Keratinocyte (primary cell): ENCODE data around the gene ENGASE. TPM values are rescaled to one million over a fixed set of nuclear protein-coding genes. Genes with fewer than 3 reads are reported as not detected.
A peak's percentile ranks its signal among the peaks of the same experiment; 100 is the strongest.

ENCODE experiments used
- DNase-seq: peaks from one replicate; pipeline ENCODE4 v3.0.0-alpha.2; 2011; ENCODE audit warnings: low read depth, missing footprints, low spot score
- FAIRE-seq: peaks from 2 replicates; lab custom pipeline; 2011; peaks lifted over from hg19 to GRCh38; lab: Jason Lieb, UNC
- H2AFZ ChIP-seq: 2 replicates; pipeline ENCODE4 v1.6.0; 2012; ENCODE audit warnings: low read length, control low read depth, inconsistent platforms; ENCODE audit not compliant: control insufficient read depth
- H3K27ac ChIP-seq: 2 replicates; pipeline ENCODE4 v1.5.1; 2011; ENCODE audit warnings: low read length; ENCODE audit not compliant: control insufficient read depth, insufficient read depth
- H3K27me3 ChIP-seq: 3 replicates; pipeline ENCODE4 v1.6.0; 2011; ENCODE audit warnings: low read length; ENCODE audit not compliant: control insufficient read depth, insufficient read depth; ENCODE audit errors: extremely low read depth
- H3K36me3 ChIP-seq, 2 experiments: 2 replicates in 1 of 2; 3 replicates in 1 of 2; pipeline ENCODE4 v1.5.1; 2011; ENCODE audit warnings: low read length in 2 of 2, mild to moderate bottlenecking in 1 of 2; ENCODE audit not compliant: control insufficient read depth in 2 of 2, insufficient read depth in 2 of 2; ENCODE audit errors: extremely low read depth in 1 of 2
- H3K4me1 ChIP-seq: 3 replicates; pipeline ENCODE4 v1.5.1; 2011; ENCODE audit warnings: low read length; ENCODE audit not compliant: control insufficient read depth, insufficient read depth; ENCODE audit errors: extremely low read depth
- H3K4me2 ChIP-seq: 3 replicates; pipeline ENCODE4 v1.6.0; 2011; ENCODE audit warnings: low read depth, low read length; ENCODE audit not compliant: control insufficient read depth, insufficient read depth; ENCODE audit errors: extremely low read depth
- H3K4me3 ChIP-seq, 3 experiments: fragments of 200-600 bp in 1 of 3; sonication (generic) in 1 of 3; 2 replicates in 2 of 3; 3 replicates in 1 of 3; pipeline ENCODE4 v1.5.1; 2011 to 2016; ENCODE audit warnings: low read length in 3 of 3, mild to moderate bottlenecking in 3 of 3, control low read depth in 2 of 3, inconsistent platforms in 1 of 3, low read depth in 1 of 3, mixed read lengths in 1 of 3, mixed run types in 1 of 3, moderate library complexity in 1 of 3; ENCODE audit not compliant: control insufficient read depth in 2 of 3, insufficient read depth in 2 of 3; ENCODE audit errors: extremely low read depth in 1 of 3
- H3K79me2 ChIP-seq: 2 replicates; pipeline ENCODE4 v1.6.0; 2012; ENCODE audit warnings: low read length; ENCODE audit not compliant: control insufficient read depth, insufficient read depth
- H3K9ac ChIP-seq: 3 replicates; pipeline ENCODE4 v1.6.0; 2011; ENCODE audit warnings: low read length; ENCODE audit not compliant: control insufficient read depth, insufficient read depth; ENCODE audit errors: extremely low read depth
- H3K9me1 ChIP-seq: 3 replicates; pipeline ENCODE4 v1.6.0; 2011; ENCODE audit warnings: low read length; ENCODE audit not compliant: control insufficient read depth, insufficient read depth; ENCODE audit errors: extremely low read depth
- H3K9me3 ChIP-seq: 2 replicates; pipeline ENCODE4 v1.5.1; 2012; ENCODE audit warnings: low read depth, low read length; ENCODE audit not compliant: control insufficient read depth
- H4K20me1 ChIP-seq: 3 replicates; pipeline ENCODE4 v1.6.0; 2011; ENCODE audit warnings: low read length; ENCODE audit not compliant: control insufficient read depth, insufficient read depth; ENCODE audit errors: extremely low read depth
- CTCF ChIP-seq, 3 experiments: IDR thresholded peaks in 1 of 3; conservative IDR thresholded peaks in 1 of 3; optimal IDR thresholded peaks in 1 of 3; 2 replicates in 2 of 3; 3 replicates in 1 of 3; pipeline versions ENCODE3 to v1.5.1; 2011; ENCODE audit warnings: low read length in 3 of 3, mild to moderate bottlenecking in 3 of 3, moderate library complexity in 2 of 3, control low read depth in 1 of 3, inconsistent platforms in 1 of 3; ENCODE audit not compliant: insufficient read depth in 2 of 3; ENCODE audit errors: extremely low read depth in 1 of 3
- EZH2 ChIP-seq: IDR thresholded peaks from one replicate; pipeline ENCODE4 v1.6.1; 2012; ENCODE audit warnings: inconsistent platforms, mild to moderate bottlenecking, low read length, moderate library complexity
- dilution Hi-C: fragments of 300-500 bp; cut with MboI; formaldehyde crosslinking; loops from one replicate; pipeline ENCODE4 v1.7.0; 2020; ENCODE audit warnings: low sequenced_read_pairs; ENCODE audit not compliant: extremely low pct_ligation_motif_present
- polyA plus RNA-seq, 5 experiments: library from polyadenylated mRNA; depleted of rRNA in 3 of 5; stranded (reverse) in 3 of 5; stranded (forward) in 1 of 5; unstranded in 1 of 5; fragments of >200 nt; gene quantifications; 1 replicate in 1 of 5; 2 replicates in 3 of 5; 3 replicates in 1 of 5; pipeline versions ENCODE4 v1.2.1 to v1.2.3, GENCODE V29; 2011 to 2012; ENCODE audit warnings: missing spikeins in 2 of 5, low read depth in 1 of 5, low replicate concordance in 1 of 5

The ENGASE gene
- polyA plus RNA-seq, 1 donor (not counting 4 experiments of a cell fraction or from before 2014, with no cell fraction given): 6.6 TPM

- Histone ChIP-seq H3K9ac (no peak overlapping the region), H3K4me3 (no peak overlapping the region), H3K4me2 (no peak overlapping the region), H3K4me1 (peaks cover 14% of the 10 kb centered on the region), H3K36me3 (peaks cover 4 to 6% of the 10 kb centered on the region in 2 experiments), H3K27ac (no peak overlapping the region), H3K27me3 (no peaks in the 10 kb centered on the region), H3K79me2 (no peaks in the 10 kb centered on the region), H3K9me1 (no peaks in the 10 kb centered on the region), H3K9me3 (no peaks in the 10 kb centered on the region), H4K20me1 (peaks cover 7% of the 10 kb centered on the region), H2AFZ (no peak overlapping the region)
- DNase-seq: no peak
- dilution Hi-C loops: no loop called here
- TF ChIP-seq CTCF (optimal IDR thresholded peaks at IDR 0.05 in 1 of 3, IDR thresholded peaks at IDR 0.05 in 1 of 3, conservative IDR thresholded peaks at IDR 0.05 in 1 of 3; ENCODE audit: extremely low read depth in 1 of 3, insufficient read depth in 2 of 3, low read length in 3 of 3) (no peak), EZH2 (no peak)
- no peak for FAIRE-seq
Observed at GRCh38 chr17:79086609-79087427, 12.2 kb downstream of the ENGASE start.

GRCh38 chr17:79087428-79088143, 13.0 kb downstream of the ENGASE start:
- dilution Hi-C loops: no loop called here
- DNase-seq: no peak
- Histone ChIP-seq H3K36me3 (peaks cover 4 to 6% of the 10 kb centered on the region in 2 experiments), H3K4me3 (no peak overlapping the region), H3K4me1 (peaks cover 14% of the 10 kb centered on the region), H3K79me2 (no peaks in the 10 kb centered on the region), H3K4me2 (no peak overlapping the region), H3K9me1 (no peaks in the 10 kb centered on the region), H3K9me3 (no peaks in the 10 kb centered on the region), H4K20me1 (peaks cover 7% of the 10 kb centered on the region), H2AFZ (no peak overlapping the region), H3K27me3 (peaks cover 6% of the 10 kb centered on the region), H3K27ac (no peak overlapping the region), H3K9ac (no peak overlapping the region)
- TF ChIP-seq CTCF (optimal IDR thresholded peaks at IDR 0.05 in 1 of 3, IDR thresholded peaks at IDR 0.05 in 1 of 3, conservative IDR thresholded peaks at IDR 0.05 in 1 of 3; ENCODE audit: extremely low read depth in 1 of 3, insufficient read depth in 2 of 3, low read length in 3 of 3): peak; percentile 85 to 93 (median 88)
- TF ChIP-seq EZH2: no peak
- peak; percentile 59 for FAIRE-seq
